GM19397 (cell line): Measurements from ENCODE around the gene SLC35A2.

Source experiments
- ATAC-seq: cut with Tn5 transposase; IDR thresholded peaks from one replicate; pipeline ENCODE4 v1.9.1; 2021; ENCODE audit warnings: mild to moderate bottlenecking, moderate library complexity; ENCODE audit not compliant: unreplicated experiment

The SLC35A2 gene

DNA sequence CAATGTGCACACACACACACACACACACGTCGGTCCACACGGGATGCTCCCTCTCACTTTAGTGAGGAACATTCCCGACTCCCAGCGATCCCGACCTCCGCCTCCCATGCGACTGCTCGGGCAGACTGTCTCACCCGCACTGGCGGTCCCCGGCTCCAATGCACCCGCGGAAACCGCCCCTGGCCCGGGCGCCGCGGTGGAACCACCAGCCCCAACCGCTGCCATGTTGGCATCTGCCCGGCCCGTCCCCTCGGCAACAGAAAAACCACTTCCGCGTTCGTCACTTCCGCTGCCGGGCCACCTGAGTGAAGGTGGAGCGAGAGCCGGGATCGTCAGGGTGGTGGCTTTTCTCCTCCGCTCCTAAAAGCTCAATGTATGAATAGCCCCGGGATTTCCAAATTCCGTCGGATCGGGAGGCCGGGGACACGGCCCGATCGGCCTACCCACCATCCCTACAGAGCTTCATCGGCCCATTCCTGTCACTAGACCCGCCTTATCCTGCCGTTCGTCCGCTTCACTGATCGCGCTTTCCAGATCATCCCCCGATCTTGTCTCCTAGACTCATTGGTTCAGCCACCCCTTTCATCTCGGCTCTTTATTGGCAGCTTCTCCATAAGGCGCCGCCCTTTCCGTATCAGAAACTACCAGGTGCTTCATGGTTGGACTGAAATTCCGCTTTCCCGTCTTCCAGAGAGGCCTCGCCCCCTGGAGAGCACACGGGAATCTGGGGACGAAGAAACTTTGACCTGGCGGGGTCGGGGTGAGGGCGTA, at the start of gene SLC35A2:
Gene SLC35A2, minus strand, starts transcription at position 235 of the 771 bp plus-strand sequence. Its CDS starts 10 bp downstream, at position 225.
- peak; percentile 59 for ATAC-seq

- no peak for ATAC-seq
These were observed 48.8 kb upstream of the SLC35A2 start for GRCh38 chrX:48960291-48960690.

GRCh38 chrX:48958635-48959094, 47.2 kb upstream of the SLC35A2 start:
- no peak for ATAC-seq

DNA sequence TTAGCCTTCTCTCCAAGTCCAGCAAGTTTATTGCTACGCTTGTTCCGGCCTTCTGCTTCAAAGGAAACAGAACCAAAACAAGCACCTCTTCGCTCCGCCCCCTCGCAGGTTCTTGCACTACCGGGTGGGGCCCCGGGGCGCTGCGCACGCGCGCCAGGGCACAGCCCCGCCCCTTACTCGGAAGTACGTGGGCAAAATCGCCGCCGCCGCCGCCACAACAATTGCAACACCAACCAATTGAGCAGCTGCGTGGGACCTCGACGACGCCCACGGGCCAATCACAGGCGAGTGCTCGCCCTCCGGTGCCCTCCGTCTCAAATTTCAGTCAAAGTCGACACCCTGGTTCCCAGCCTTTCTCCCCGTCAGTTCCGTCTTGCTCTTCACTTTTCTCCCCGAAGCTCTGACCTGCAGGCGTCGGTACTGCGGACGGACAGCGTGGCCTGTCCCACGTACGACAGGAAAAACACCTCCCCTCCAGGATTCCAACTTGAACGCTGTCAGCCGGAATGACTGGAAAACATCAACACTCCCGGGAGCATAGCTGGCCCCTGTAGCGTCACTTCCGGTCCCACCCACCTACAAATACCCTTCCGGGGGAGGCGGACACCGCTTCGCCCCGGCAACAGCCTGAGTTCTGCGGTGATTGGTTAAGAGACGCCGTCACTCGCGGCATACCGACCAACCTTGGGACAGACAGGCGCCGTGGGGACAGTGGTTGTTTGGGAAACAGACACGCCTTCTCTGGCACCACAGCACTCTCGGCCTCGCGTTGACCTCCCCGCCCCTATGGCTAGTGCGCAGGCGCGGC, 46.6 kb upstream of the SLC35A2 start:
- peak; percentile 78 for ATAC-seq

DNA sequence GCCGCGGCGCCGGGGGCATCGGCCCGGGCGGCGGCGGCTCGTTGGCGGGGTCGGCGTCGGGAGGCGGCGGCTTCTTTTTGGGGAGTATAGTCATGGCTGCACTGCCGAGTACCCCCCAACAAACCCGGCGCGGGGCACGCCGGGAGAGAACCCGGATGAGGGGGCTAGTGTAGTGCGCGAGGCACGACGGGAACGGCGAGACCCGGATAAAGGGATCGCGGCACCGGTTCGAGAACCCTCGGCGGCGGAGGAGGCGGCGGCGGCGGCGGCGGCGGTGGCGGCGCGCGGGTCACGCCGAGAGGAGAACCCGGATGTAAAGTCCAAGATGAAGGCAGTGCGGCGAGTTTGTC, 46.0 kb upstream of the SLC35A2 start, which contains the start of gene OTUD5:
Gene OTUD5, minus strand, starts transcription at position 131 of the 350 bp plus-strand sequence. Its CDS starts 37 bp downstream, at position 94.
- ATAC-seq: peak; percentile 43

- peak; percentile 6 for ATAC-seq
These were observed 45.4 kb upstream of the SLC35A2 start for GRCh38 chrX:48956728-48957414.

DNA sequence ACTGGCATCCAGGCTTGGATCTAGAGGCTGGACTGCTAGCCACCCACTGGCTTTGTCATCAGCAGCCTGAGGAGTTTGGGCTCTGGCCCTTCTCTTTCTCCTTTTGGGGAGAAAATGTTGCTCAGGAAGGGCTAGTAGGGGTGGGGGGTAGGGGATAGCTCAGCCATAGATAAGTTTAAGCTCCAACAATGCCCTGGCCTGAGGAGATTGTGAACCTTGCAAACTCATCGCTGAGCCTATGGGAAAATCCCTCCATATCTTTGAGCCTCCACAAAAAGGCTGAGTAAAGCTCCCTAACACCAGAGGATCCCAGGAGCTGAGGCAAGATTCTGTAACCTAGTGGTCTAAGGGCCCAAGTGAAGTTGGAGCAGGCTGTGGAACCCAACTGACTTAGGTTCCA, 37.1 kb upstream of the SLC35A2 start:
- ATAC-seq: no peak

GRCh38 chrX:48945517-48946348, 34.3 kb upstream of the SLC35A2 start:
- no peak for ATAC-seq

DNA sequence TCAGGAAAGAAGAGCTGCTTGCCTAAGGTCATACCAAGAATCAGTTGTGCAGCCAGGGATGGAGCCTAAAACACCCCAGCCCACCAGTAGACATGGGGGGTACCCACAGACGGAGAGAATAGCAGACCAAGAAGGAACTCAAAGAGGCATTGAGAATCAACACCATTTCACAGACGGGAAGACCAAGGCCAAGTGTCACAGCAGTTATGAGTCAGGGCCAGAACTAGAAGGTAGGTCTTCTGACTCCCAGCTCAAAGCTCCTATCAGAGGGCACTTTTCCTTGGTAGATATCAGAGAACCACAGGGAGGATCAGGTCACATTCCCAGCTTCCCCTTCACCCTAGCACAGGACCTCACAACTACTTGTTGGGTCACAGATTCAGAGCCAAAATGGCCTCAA, 31.4 kb upstream of the SLC35A2 start:
- ATAC-seq: no peak

DNA sequence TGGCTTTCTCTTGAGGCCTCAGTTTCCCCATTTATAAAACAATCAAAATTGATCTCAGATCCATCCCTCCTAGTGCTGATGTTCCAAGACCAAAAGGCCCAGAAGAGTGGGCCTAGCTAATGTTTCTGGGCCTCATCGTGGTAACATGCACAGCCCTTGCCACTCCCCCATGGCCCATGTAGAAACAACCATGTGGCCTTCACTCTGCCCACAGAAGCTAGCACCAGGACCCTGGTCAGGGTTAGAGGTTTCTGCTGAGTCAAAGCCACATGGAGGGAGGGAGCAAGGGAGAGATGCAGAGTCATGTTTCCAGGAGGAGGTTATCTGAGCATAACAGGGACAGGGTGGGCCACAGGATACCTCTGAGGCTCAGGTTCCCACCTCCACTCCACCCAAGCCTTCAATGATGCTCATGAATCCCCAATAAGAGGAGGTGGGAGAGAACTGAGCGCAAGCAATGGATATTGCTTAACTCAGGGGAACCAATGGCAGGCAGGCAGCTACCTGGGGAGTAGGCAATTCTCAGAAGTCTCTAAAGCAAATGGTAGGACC, 29.0 kb upstream of the SLC35A2 start:
- no peak for ATAC-seq

GRCh38 chrX:48939524-48940228, 28.2 kb upstream of the SLC35A2 start:
- ATAC-seq: no peak

DNA sequence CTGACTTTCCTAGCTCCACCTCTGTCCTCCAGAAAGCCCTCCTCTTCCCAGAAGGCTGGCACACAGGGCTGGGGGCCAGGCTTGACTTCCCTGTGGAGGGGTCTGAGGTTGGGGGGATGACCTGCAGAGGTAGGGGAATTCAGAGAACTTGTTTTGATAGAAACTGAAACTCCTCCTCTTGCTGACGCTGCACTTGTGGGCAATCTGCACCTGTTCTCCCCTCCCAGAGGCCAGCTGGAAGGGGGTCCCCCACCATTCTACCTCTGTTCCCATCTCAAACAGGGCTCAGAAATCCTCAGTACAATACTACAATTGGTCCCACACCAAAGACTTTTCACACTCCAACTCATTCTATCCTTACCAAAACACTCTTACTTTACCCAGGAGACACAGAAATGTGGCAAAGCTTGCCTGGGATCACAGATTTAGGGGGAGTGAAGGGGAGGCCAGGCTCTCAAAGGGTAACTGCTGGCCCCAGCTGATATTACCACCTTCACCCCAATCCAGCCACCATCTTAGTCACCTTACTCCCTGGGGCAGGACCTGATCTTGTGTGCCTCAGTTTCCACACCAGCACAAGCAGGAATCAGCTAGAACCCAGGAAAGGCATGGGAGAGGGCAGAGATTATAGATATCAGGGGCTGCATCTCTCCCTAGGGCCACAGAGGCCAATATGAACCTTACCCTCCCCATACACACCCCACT, 27.4 kb upstream of the SLC35A2 start:
- peak; percentile 41 for ATAC-seq

DNA sequence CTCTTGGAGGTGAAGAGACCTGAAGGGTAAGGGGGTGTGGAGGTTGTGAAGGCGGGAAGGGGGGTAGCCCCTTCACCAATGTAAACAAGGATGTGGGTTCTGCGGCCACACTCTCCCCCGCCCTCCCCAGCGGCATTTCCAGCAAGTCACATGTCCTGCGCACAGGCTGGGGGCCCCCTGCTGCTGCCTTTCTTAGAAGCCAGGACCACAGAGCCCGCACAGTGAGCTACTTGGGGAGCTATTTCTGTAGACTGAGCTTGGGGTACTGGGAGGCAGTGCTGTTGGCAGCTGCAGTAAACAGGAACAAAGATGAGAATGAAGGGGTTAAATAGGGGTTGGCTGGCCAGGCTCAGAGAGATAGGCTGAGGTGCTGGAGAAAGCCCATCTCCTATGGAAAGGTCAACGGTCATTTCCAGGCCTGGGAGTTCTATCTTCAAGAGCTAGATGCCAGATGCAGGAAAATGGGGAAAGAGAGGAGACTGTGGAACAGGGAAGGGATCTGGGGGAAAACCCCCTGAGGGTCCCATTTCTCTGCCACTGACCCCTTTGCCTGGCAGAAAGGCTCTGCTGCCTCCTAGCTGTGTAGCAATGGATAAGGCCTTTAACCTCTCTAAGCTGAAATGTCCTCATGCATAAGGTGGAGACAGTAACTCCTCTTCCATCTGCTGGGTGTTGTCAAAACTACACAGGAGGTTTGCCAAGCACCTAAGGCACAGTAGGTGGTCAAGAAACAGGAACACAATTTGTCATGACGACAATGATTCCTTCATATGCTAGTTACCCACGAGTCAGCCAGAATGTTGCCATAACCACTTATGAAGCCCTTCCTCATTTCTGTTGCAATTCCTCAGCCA, 25.8 kb upstream of the SLC35A2 start:
- peak; percentile 59 for ATAC-seq

GRCh38 chrX:48936429-48937053, 25.1 kb upstream of the SLC35A2 start:
- peak; percentile 6 for ATAC-seq

GRCh38 chrX:48935301-48935670, 23.8 kb upstream of the SLC35A2 start:
- ATAC-seq: no peak

DNA sequence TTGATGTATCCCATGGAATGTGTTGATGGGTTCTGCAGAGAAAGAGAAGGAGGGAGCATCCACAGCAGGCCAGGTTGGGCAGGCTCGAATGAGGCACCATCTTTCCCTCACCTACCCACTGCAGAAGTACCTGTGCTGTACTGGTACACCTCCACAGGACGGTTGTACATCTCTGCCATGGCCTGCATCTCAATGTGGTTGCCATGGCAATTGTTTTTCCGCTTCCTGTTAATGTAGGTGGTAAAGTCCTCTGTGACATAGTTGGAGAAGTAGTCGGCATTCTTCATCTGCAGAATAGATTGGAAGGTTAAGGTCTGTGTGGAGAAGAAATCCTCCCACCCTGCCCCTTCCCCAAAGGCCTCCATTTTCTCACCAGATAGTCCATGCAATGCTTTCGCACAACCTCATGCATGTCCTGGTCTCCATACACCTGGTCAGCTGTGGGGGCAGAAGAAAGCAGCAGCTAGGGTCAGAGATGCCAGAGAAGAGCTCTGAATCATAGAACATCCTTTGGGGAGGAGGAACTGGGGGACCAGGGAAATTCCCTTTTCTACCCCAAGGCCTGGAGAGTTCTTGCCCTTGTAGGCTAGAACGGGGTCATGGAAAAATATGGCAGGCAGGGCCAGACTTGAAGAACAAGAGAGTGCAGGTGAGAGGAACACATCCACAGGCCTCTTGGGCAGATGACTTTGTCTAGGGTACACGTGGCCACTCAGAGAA, 23.3 kb upstream of the SLC35A2 start:
- no peak for ATAC-seq

- no peak for ATAC-seq
These were observed 22.3 kb upstream of the SLC35A2 start for GRCh38 chrX:48933757-48934156.
